ENCODE measurements around the gene RAD21L1.

Gene RAD21L1

DNA sequence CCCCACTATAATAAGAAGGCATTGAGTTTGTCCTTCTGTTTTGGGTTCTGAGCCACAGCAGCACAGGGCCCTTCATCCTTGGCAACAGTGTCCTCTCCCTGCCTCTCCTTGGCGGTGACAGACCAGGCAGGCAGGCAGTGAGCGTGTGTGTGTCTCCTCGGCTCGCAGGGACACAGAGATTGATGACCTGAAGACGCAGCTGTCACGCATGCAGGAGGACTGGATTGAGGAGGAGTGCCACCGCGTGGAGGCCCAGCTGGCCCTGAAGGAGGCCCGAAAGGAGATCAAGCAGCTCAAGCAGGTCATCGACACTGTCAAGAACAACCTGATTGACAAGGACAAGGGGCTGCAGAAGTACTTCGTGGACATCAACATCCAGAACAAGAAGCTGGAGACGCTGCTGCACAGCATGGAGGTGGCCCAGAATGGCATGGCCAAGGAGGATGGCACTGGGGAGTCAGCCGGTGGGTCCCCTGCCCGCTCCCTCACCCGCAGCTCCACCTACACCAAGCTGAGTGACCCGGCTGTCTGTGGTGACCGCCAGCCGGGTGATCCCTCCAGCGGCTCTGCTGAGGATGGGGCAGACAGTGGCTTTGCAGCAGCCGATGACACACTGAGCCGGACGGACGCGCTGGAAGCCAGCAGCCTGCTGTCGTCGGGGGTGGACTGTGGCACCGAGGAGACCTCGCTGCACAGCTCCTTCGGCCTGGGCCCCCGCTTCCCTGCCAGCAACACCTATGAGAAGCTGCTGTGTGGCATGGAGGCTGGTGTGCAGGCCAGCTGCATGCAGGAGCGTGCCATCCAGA, 79.1 kb downstream of the RAD21L1 start:
- Histone ChIP-seq H3K4me3 (no peak overlapping the region), H3K27ac (no peak overlapping the region)
